Sigmoid colon (tissue), 7 donors: ENCODE measurements around the gene SDCBP2. TPM values are rescaled to one million over a fixed set of nuclear protein-coding genes. Genes with fewer than 3 reads are reported as not detected.

Experiments used
- DNase-seq: peaks from one replicate; pipeline ENCODE4 v3.0.0-alpha.2; 2019
- H3K27ac ChIP-seq, 4 donors: fragments of 200-600 bp; sonication (generic); one replicate each; pipeline ENCODE4 v1.5.1; 2016 to 2019; ENCODE audit warnings: mild to moderate bottlenecking in 1 of 4
- H3K27me3 ChIP-seq, 3 donors: fragments of 200-600 bp; sonication (generic); one replicate each; pipeline ENCODE4 v1.5.1; 2019; ENCODE audit warnings: mild to moderate bottlenecking in 1 of 3
- H3K36me3 ChIP-seq, 4 donors: fragments of 200-600 bp; sonication (generic); one replicate each; pipeline ENCODE4 v1.5.1; 2016 to 2019
- H3K4me1 ChIP-seq, 4 donors: fragments of 200-600 bp; sonication (generic); one replicate each; pipeline ENCODE4 v1.5.1; 2017 to 2019
- H3K4me3 ChIP-seq, 4 donors: fragments of 200-600 bp; sonication (generic); one replicate each; pipeline ENCODE4 v1.5.1; 2017 to 2019; ENCODE audit warnings: mild to moderate bottlenecking in 2 of 4, moderate library complexity in 1 of 4
- H3K9me3 ChIP-seq, 4 donors: fragments of 200-600 bp in 3 of 4; sonication (generic) in 3 of 4; one replicate each; pipeline versions ENCODE4 v1.5.1 to v1.6.1; 2013 to 2019
- EP300 ChIP-seq, 4 donors: sonication (generic); formaldehyde crosslinking; IDR thresholded peaks; one replicate each; pipeline ENCODE4 v1.6.1; 2017; ENCODE audit warnings: antibody characterized with exemption in 4 of 4
- POLR2A ChIP-seq, 2 donors: fragments of 450-650 bp; IDR thresholded peaks; one replicate each; pipeline ENCODE4 v1.6.1; 2016; ENCODE audit warnings: antibody characterized with exemption in 2 of 2, mild to moderate bottlenecking in 2 of 2, moderate library complexity in 2 of 2
- POLR2AphosphoS5 ChIP-seq, 4 donors: sonication (generic); formaldehyde crosslinking; IDR thresholded peaks; one replicate each; pipeline ENCODE4 v1.6.1; 2017; ENCODE audit warnings: antibody characterized with exemption in 4 of 4
- WGBS, 2 donors: extraction: QIAGEN DNeasy Blood & Tissue Kit; methylation state at CpG; one replicate each; pipeline ENCODE4 v1.1.7; 2013; 5-methylcytosine and 5-hydroxymethylcytosine counted together
- intact Hi-C: fragments of 100-400 bp; cut with DNase I; formaldehyde crosslinking; loops from one replicate; pipeline ENCODE4 v1.15.1; 2023
- polyA plus RNA-seq, 3 donors: library from polyadenylated mRNA; stranded (reverse); fragments of 200-250 nt; gene quantifications; one replicate each; pipeline ENCODE4 v1.2.3, GENCODE V29; 2013
- total RNA-seq, 4 donors: library from RNA; depleted of rRNA; stranded (reverse); fragments of >200 nt; gene quantifications; one replicate each; pipeline ENCODE4 v1.1.0, GENCODE V29; 2016
- TF ChIP-seq, protein P1 (sequence below), 4 experiments: fragments of 450-650 bp in 3 of 4; fragments of 200-600 bp in 1 of 4; IDR thresholded peaks; one replicate each; pipeline ENCODE4 v1.5.1; 2016 to 2019; ENCODE audit warnings: antibody characterized with exemption in 4 of 4, mild to moderate bottlenecking in 3 of 4, moderate library complexity in 2 of 4
- donor health status: healthy with polysubstance abuse.
- donor health status: Bipolar disorder and iron deficiency.
- donor health status: healthy.

The SDCBP2 gene
- total and polyA plus RNA-seq, 7 donors, result 1.1 to 724 (median 3.6) TPM

DNA sequence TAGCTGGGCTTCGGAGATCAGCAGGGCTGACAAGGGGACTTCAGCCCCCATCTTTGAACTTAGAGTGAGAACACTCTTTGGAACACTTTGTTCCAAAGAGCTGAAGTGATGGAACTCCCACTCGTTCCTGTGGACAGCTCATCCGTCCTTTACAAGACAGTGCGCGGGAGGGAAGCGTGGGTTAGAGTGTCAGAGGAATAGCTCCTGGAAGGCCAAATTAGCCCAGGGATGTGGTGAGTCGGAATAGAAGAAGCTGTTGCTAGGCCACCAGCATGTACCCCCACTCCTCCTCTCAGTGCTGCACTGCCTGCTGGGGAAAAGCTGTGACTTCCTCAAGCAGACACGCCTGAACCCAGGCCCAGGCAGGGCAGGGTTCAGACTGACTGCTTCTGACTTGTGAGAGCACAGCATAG, 1.7 kb downstream of the SDCBP2 start:
- Histone ChIP-seq H3K27ac (peak overlapping the region; percentile 97 to 99 (median 98)), H3K27me3 (no peaks in the 10 kb centered on the region), H3K36me3 (no peaks in the 10 kb centered on the region), H3K9me3 (no peaks in the 10 kb centered on the region), H3K4me1 (peaks cover 0 to 51% (median 49%) of the 10 kb centered on the region in 4 donors), H3K4me3 (no peak overlapping the region)
- peak; percentile 66 for DNase-seq
- 71 to 81% methylated on average over 8 of the region's 8 CpGs for WGBS, 2 donors
- TF ChIP-seq EP300 (IDR thresholded peaks at IDR 0.05) (no peak), POLR2AphosphoS5 (IDR thresholded peaks at IDR 0.05) (peak in 2 of 4 donors; percentile 15 to 35)
- intact Hi-C loops, result loop anchor here (2.0 kb wide), 1 partner anchor 56 kb away; no protein-coding TSS in a partner anchor

DNA sequence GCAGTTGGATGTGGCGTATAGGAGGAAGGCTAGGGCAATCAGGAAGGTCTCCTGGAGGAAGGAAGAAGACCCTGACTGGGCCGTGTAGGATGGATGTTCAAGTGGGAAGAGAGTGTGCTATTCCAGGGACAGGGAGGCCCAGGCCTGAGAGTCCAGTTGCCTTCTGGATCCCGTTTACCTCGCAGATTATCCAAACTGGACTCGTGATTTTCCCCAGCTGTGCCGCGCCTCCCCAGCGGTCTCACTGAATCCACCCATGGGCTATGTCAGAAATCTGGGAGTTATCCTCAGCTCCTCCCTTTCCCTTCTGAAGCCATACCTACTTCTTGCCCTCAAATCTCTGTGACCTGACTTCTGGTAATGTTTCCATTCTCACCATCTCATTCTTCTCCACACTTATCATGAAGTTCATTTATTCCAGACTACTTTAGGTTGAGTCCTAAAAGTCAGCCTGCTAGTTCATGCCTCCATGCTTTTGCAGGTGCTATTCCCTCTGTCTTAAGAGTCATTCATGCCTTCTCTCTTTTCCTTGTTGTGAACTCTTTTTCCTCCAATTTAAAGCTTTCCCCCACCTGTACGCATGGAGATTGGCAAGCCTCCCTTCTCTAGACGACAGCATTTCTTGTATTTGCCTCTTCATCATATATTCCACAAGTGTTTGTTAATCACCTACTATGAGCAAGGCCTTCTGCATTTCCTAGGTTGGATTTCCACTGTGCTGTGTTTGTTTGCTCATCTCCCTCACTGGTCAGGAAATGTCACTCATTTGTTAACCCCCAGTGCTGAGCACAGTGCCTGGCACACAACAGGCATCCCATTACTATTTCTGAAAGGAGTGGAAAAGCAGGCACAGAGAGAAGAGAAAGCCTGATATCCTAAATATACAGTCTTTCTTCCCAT, 2.7 kb downstream of the SDCBP2 start:
- DNase-seq, result peak; percentile 73
- TF ChIP-seq POLR2A (IDR thresholded peaks at IDR 0.05), result peak in 1 of 2 donors; percentile 15
- TF ChIP-seq POLR2AphosphoS5 (IDR thresholded peaks at IDR 0.05), result no peak
- TF ChIP-seq, protein P1, sequence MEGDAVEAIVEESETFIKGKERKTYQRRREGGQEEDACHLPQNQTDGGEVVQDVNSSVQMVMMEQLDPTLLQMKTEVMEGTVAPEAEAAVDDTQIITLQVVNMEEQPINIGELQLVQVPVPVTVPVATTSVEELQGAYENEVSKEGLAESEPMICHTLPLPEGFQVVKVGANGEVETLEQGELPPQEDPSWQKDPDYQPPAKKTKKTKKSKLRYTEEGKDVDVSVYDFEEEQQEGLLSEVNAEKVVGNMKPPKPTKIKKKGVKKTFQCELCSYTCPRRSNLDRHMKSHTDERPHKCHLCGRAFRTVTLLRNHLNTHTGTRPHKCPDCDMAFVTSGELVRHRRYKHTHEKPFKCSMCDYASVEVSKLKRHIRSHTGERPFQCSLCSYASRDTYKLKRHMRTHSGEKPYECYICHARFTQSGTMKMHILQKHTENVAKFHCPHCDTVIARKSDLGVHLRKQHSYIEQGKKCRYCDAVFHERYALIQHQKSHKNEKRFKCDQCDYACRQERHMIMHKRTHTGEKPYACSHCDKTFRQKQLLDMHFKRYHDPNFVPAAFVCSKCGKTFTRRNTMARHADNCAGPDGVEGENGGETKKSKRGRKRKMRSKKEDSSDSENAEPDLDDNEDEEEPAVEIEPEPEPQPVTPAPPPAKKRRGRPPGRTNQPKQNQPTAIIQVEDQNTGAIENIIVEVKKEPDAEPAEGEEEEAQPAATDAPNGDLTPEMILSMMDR (IDR thresholded peaks at IDR 0.05), result no peak
- TF ChIP-seq EP300 (IDR thresholded peaks at IDR 0.05), result no peak
- Histone ChIP-seq H3K36me3 (no peaks in the 10 kb centered on the region), H3K9me3 (no peaks in the 10 kb centered on the region), H3K4me3 (peak overlapping the region; percentile 87 to 90 (median 89)), H3K27ac (peak overlapping the region; percentile 97 to 99 (median 98)), H3K27me3 (no peaks in the 10 kb centered on the region), H3K4me1 (peaks cover 0 to 51% (median 49%) of the 10 kb centered on the region in 4 donors)
- 27 to 43% methylated on average over 10 of the region's 10 CpGs for WGBS, 2 donors
- intact Hi-C loops, result loop anchor here (2.0 kb wide), 1 partner anchor 57 kb away; no protein-coding TSS in a partner anchor

GRCh38 chr20:1325173-1326030, 3.5 kb downstream of the SDCBP2 start:
- H3K36me3 ChIP-seq, result no peaks in the 10 kb centered on the region
- peaks cover 0 to 49% (median 47%) of the 10 kb centered on the region in 4 donors for H3K4me1 ChIP-seq
- intact Hi-C loops, result loop anchor here (1.0 to 2.0 kb wide), 4 partner anchors 57 to 141 kb away; partner anchors contain the start of genes FKBP1A, NSFL1C and SNPH
- H3K27ac ChIP-seq, result peak overlapping the region; percentile 97 to 99 (median 98)
- no peaks in the 10 kb centered on the region for H3K27me3 ChIP-seq
- H3K4me3 ChIP-seq, result peak overlapping the region; percentile 87 to 90 (median 89)
- 0 to 1% methylated on average over 56 of the region's 56 CpGs for WGBS, 2 donors
- DNase-seq, result peak; percentile 99
- TF ChIP-seq POLR2A (IDR thresholded peaks at IDR 0.05) (peak; percentile 83 to 89), EP300 (IDR thresholded peaks at IDR 0.05) (peak in 1 of 4 donors; percentile 79), POLR2AphosphoS5 (IDR thresholded peaks at IDR 0.05) (peak; percentile 89 to 96 (median 94))
- TF ChIP-seq, protein P1 (IDR thresholded peaks at IDR 0.05), result peak in 3 of 4 experiments; percentile 27 to 43 (median 33)
- H3K9me3 ChIP-seq, result no peaks in the 10 kb centered on the region

DNA sequence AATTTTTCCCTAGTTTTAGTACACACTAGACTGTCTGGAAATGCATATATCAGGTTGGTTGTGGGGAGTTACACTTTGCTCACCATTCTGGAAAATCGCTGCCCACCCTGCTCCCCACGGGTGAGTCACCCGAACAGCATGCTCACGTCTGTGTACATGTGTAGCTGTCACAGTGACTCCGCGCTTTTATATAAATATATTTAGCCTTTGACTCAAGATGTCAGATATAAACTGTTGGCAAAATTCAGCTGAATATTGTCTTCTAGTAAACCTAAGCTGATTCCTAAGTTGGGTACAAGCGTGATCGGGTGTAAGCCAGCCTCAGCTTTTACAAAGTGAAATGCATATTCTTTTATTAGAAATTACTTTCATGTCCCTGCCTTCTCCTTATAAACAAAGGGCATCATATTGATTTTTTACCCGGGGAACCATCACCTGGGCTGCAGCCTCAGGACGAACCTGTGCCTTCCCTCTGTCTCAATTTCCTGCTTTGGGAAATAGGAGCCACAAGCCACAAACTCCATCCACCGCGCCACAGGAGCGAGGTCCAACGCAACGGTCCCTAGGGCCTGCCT, 4.3 kb downstream of the SDCBP2 start:
- 29 to 32% methylated on average over 15 of the region's 15 CpGs for WGBS, 2 donors
- peaks cover 0 to 46% (median 41%) of the 10 kb centered on the region in 4 donors for H3K4me1 ChIP-seq
- peak; percentile 60 for DNase-seq
- intact Hi-C loops, result loop anchor here (1.0 to 2.0 kb wide), 3 partner anchors 58 to 142 kb away; partner anchors contain the start of genes FKBP1A, NSFL1C and SNPH
- no peaks in the 10 kb centered on the region for H3K27me3 ChIP-seq
- H3K36me3 ChIP-seq, result no peaks in the 10 kb centered on the region
- peak overlapping the region; percentile 87 to 90 (median 89) for H3K4me3 ChIP-seq
- H3K27ac ChIP-seq, result peak overlapping the region; percentile 97 to 99 (median 98)
- TF ChIP-seq POLR2A (IDR thresholded peaks at IDR 0.05) (no peak), EP300 (IDR thresholded peaks at IDR 0.05) (no peak), POLR2AphosphoS5 (IDR thresholded peaks at IDR 0.05) (peak in 1 of 4 donors; percentile 26)
- TF ChIP-seq, protein P1 (IDR thresholded peaks at IDR 0.05), result no peak
- H3K9me3 ChIP-seq, result no peaks in the 10 kb centered on the region
